GM12878 (cell line): ENCODE results near the gene ALG8.

Experiments
- BACH1 ChIP-seq: fragments of 450-650 bp; IDR thresholded peaks from 2 replicates; pipeline ENCODE4 v1.6.1; 2017; ENCODE audit warnings: mild to moderate bottlenecking, borderline replicate concordance
- CHD2 ChIP-seq: IDR thresholded peaks from 2 replicates; pipeline ENCODE4 v1.6.1; 2011; ENCODE audit warnings: low read depth, low read length, improper control_type of control experiment, borderline replicate concordance
- TF ChIP-seq, protein P1 (sequence below): IDR thresholded peaks from 2 replicates; pipeline ENCODE4 v1.6.1; 2012; ENCODE audit warnings: low read depth, low read length, improper control_type of control experiment

DNA sequence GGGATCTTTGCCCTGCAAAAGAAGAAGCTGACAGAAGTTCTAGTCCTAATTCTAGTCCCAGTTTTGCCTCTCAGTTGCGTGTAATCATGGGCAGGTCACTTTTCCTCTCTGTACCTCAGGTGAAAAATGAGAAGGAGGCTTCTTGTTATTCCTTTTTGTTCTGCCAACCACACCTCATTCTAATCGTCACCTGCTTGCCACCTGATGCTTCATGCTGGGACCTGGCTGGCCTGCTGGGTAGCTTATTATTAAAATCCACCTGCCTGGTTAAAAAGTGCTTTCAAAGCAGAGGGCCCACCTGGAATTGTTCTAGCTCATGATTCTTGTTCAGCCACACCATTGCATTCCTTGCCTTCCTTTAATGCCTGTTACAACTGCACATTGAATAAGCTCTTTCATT is 8.4 kb upstream of the ALG8 start:
- TF ChIP-seq CHD2 = no peak
- TF ChIP-seq, protein P1, sequence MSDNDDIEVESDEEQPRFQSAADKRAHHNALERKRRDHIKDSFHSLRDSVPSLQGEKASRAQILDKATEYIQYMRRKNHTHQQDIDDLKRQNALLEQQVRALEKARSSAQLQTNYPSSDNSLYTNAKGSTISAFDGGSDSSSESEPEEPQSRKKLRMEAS = no peak
- no peak for TF ChIP-seq BACH1
